Activated naive CD8-positive, alpha-beta T cell treated with anti-CD3 and anti-CD28 coated beads, Interleukin-2, amount 50 U/mL, for 16 hours (primary cell): Measurements from ENCODE around the gene PPFIA2.

Experiments used
- DNase-seq: peaks from one replicate; pipeline ENCODE4 v3.0.0-alpha.2; 2020; ENCODE audit warnings: low read depth, low spot score

Gene PPFIA2

GRCh38 chr12:81450920-81451739 is 308.0 kb downstream of the PPFIA2 start:
- DNase-seq, result no peak

GRCh38 chr12:81441629-81442028 is 317.5 kb downstream of the PPFIA2 start:
- DNase-seq, result no peak

GRCh38 chr12:81440001-81440400 is 319.1 kb downstream of the PPFIA2 start:
- no peak for DNase-seq

- no peak for DNase-seq
Measured at GRCh38 chr12:81439344-81439743, 319.8 kb downstream of the PPFIA2 start.

GRCh38 chr12:81417056-81417455 is 342.1 kb downstream of the PPFIA2 start:
- DNase-seq, result no peak

GRCh38 chr12:81416571-81416970 is 342.6 kb downstream of the PPFIA2 start:
- DNase-seq, result no peak

- no peak for DNase-seq
Measured at GRCh38 chr12:81414441-81414840, 344.7 kb downstream of the PPFIA2 start.

- DNase-seq, result no peak
Measured at GRCh38 chr12:81412940-81413339, 346.2 kb downstream of the PPFIA2 start.

GRCh38 chr12:81403348-81403747 is 355.8 kb downstream of the PPFIA2 start:
- no peak for DNase-seq

- DNase-seq, result no peak
Measured at GRCh38 chr12:81401241-81401640, 357.9 kb downstream of the PPFIA2 start.

- DNase-seq, result no peak
Measured at GRCh38 chr12:81400024-81400423, 359.1 kb downstream of the PPFIA2 start.

GRCh38 chr12:81395431-81395830 is 363.7 kb downstream of the PPFIA2 start:
- no peak for DNase-seq

GRCh38 chr12:81389550-81390099 is 369.5 kb downstream of the PPFIA2 start:
- no peak for DNase-seq

GRCh38 chr12:81386101-81386500 is 373.0 kb downstream of the PPFIA2 start:
- DNase-seq, result no peak

- no peak for DNase-seq
Measured at GRCh38 chr12:81381951-81382350, 377.2 kb downstream of the PPFIA2 start.

GRCh38 chr12:81378601-81379285 is 380.4 kb downstream of the PPFIA2 start:
- no peak for DNase-seq

GRCh38 chr12:81377771-81378170 is 381.4 kb downstream of the PPFIA2 start:
- DNase-seq, result no peak

GRCh38 chr12:81375969-81376368 is 383.2 kb downstream of the PPFIA2 start:
- no peak for DNase-seq

GRCh38 chr12:81370456-81370855 is 388.7 kb downstream of the PPFIA2 start:
- no peak for DNase-seq

- DNase-seq, result no peak
Measured at GRCh38 chr12:81369175-81369574, 390.0 kb downstream of the PPFIA2 start.

GRCh38 chr12:81365284-81365683 is 393.9 kb downstream of the PPFIA2 start:
- DNase-seq, result no peak

- DNase-seq, result no peak
Measured at GRCh38 chr12:81360916-81361315, 398.2 kb downstream of the PPFIA2 start.

GRCh38 chr12:81359736-81360135 is 399.4 kb downstream of the PPFIA2 start:
- no peak for DNase-seq
